Cerebellar cortex (tissue), 1 donor: ENCODE results near the gene TXNIP.
A peak's percentile ranks its signal among the peaks of the same experiment; 100 is the strongest.

ENCODE experiments used
- DNase-seq: peaks from one replicate; pipeline ENCODE4 v3.0.0-alpha.2; 2015; ENCODE audit warnings: low spot score

TXNIP gene

GRCh38 chr1:145962157-145963102 is 33.9 kb downstream of the TXNIP start:
- DNase-seq: peak; percentile 86

DNA sequence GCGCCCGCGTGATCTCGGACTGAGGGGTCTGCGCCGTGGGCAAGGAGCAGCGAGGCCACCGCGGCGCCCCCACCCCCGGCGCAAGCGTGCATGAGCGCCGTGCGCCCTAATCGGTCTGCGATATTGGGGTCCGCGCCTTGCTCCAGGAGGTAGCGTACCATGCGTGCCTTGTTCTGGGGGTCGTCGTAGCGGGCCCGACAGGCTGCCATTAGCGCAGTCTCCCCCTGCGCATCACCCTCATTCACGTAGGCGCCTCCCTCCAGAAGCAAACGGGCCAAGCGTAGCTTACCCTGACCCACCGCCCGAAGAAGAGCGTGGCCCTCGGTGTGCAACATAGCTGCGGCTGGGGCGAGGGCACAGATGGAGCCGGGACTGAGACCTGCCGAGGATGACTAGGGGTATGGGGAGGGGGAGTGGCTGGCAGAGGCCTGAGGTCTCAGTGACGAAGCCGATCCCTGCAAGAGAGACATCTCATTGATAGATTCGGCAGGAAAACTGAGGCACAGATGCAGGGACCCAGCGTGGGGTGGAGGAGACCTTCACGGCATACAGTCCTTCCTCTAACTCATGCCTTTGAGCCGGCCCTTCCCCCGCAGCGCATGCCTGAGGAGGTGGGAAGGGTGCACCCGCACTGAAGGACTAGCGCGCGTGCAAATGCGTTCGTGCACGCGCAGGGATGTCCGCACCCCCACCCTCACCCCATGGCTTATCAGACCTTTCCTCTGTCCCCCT is 34.8 kb downstream of the TXNIP start:
- peak; percentile 76 for DNase-seq

DNA sequence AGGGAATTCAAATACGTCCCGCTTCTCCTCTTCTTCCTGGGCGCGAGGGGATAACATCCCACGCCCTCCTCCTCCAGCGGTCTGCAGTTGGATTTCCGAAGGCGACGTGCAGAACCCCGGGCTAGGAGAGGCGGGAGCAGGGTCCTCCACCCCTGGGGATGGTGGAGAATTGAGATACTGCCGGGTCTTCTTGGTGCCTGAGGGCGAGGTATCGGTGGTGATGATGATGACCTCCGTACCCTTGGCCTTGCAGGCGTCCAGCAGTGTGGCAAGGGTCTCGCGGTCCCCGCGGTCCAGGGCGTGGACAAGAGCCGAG is 35.3 kb downstream of the TXNIP start:
- no peak for DNase-seq

GRCh38 chr1:145960468-145961108 is 35.8 kb downstream of the TXNIP start:
- DNase-seq: peak; percentile 76

DNA sequence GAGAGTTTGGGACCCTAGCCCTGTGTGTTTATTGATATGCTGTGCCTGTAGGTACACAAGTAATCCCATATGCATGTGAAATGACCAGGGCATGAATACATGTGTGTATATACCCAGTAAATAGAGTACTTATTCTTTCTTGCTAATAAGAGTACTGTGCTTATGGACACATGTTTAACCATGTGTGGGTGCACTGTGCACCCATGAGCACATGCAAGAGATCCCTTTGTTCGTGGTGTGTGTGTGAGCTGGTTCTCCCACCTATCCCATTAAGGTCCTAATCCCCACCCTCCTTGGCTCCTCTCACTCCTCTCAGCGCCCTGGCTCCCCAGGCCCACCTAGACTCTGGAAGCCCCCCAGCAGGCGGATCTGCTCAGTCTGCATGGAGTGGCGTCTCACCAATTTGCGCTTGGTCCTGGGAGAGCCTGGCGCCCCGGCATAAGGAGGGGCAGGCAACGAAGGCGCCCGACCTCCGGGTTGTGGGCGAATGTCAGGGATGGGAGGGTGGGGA is 36.4 kb downstream of the TXNIP start:
- peak; percentile 28 for DNase-seq

DNA sequence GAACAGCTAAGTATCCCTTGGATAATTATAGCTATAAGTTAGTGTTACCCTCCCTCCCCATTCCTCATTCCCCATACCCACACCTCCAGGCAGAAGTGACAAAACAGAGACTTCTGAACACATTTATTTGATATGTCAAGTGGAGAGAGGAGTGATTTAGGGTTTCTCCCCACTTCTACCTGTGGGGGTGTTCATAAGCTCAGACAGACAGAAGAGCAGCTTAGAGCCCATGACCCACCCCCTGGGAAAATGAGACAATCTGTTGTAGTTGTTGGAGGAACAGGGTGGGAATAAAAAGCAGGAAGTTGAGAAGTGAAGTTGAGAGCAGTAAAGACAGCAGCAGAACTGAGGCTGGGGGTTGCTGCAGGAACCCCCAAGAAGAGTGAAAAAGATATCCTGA is 37.0 kb downstream of the TXNIP start:
- DNase-seq: no peak

GRCh38 chr1:145958734-145959133 is 37.6 kb downstream of the TXNIP start:
- DNase-seq: no peak

- peak; percentile 99 for DNase-seq
Observed at GRCh38 chr1:145957443-145958319, 38.7 kb downstream of the TXNIP start, which contains the start of gene LIX1L. TSS of gene LIX1L (minus strand) at chr1:145958017. CDS start at chr1:145957927, 90 bp downstream.

GRCh38 chr1:145956781-145957442 is 39.5 kb downstream of the TXNIP start:
- peak; percentile 31 for DNase-seq

- no peak for DNase-seq
Observed at GRCh38 chr1:145956361-145956760, 40.0 kb downstream of the TXNIP start.

DNA sequence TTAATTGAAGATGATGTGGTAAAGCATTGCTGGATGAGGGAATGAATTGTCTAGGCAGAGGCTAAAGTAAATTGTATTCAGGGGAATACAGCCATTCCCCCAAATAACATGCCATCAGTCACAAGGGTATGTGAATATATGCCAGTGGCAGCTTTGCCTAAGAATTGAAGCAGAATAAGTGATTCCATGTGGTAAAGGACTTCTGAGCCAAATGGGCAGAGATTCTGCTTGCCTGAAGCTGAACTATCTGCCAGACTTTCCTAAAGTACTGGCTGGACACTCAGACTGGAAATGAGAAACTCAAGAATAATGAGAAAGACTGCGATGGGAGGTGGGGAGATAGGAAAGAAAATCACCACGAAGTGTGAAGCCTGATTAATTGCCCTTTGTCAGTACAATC is 40.9 kb downstream of the TXNIP start:
- DNase-seq: peak; percentile 30

- no peak for DNase-seq
Observed at GRCh38 chr1:145953861-145954260, 42.5 kb downstream of the TXNIP start.

DNA sequence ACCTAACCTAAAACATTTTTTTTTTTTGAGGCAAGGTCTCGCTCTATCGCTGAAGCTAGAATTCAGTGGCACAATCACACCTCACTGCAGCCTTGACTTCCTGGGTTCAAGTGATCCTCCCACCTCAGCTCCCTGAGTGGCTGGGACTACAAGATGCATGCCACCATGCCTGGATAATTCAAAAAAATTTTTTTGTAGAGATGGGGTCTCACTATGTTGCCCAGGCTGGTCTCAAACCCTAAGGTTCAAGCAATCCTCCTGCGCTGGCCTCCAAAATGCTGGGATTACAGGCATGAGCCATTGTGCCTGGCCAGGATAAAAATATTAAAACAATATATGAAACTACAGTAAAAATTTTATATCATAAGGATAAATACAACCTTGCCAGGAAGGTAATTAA is 43.5 kb downstream of the TXNIP start:
- no peak for DNase-seq

DNA sequence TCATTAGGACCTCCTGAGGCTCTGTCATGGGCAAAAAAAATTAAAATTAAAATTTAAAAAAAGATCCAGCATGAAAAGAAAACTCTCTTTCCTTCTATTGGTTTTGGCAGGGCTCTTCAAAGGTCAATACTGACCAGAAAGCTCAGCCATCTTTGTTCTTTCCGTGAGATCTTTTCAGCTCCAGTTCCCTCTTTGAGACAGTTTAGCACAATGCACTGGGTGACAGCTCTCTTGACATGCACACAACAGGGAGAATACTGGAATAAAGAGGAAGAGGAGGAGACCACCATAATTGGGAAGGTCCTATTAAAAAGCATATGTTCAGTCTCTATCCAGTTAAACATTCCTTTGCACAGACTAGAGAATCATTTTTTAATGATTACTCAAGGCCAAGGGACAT is 44.9 kb downstream of the TXNIP start:
- DNase-seq: no peak

DNA sequence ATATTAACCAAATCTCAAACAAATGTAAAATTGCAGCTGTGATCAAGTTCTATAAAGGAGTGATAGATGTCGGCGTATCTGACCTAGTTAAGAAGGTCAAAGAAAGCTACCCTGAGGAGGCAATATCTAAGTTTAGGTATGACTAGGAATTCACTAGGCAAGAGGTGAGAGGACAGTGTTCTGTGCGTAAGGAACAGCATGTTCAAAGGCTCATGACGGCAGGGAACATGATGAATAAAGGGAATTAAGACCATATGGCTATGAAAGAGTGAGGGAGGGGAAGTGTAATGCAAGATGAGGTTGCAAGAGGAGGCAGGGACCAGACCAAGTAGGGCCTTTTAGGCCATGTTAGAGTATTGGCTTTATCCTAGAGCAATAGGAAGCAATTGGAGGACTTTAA is 47.2 kb downstream of the TXNIP start:
- peak; percentile 9 for DNase-seq

DNA sequence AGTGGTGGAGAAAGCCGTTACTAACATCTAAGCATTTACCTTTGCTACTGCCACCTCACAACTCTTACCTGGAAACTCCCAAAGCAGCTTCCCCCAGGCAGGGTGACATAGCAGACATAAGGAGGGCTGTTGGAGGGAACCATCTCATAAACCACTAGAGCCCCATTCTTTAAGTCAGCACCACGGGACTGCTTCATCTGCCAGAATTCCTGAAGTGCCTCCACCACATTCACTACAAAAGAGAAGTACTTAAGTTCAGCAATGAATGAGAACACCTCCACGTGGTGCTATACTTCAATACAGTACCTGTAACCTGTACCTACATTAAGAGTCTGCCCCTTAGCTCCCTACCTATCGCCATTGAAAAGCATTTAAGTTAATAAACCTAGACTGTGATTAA is 48.8 kb downstream of the TXNIP start:
- no peak for DNase-seq

- no peak for DNase-seq
Observed at GRCh38 chr1:145946477-145946986, 49.8 kb downstream of the TXNIP start.

- no peak for DNase-seq
Observed at GRCh38 chr1:145944532-145944931, 51.8 kb downstream of the TXNIP start.

GRCh38 chr1:145942871-145943270 is 53.5 kb downstream of the TXNIP start:
- no peak for DNase-seq
